ENCODE results near the gene AMOT. TPM values are rescaled to one million over a fixed set of nuclear protein-coding genes. Genes with fewer than 3 reads are reported as not detected.

AMOT gene
- total RNA-seq = under 0.01 and 1.2 TPM in 2 replicates

GRCh38 chrX:112840382-112841113, at the start of gene AMOT:
AMOT (minus strand) TSS chrX:112840831; CDS start chrX:112823126, 17,705 bp downstream.

Other genes starting within 250 kb of the AMOT start
- under 0.01 TPM in 1 of 2 replicates, not detected in the other for gene LHFPL1, start 160.9 kb downstream of the AMOT start, total RNA-seq

Measured in tracheal epithelial cell (primary cell).